ENCODE data around the gene AKR1C8. TPM values are rescaled to one million over a fixed set of nuclear protein-coding genes. Genes with fewer than 3 reads are reported as not detected.
"Not testable (repeated sequence)": the region's sequence is repeated elsewhere in the genome, so short reads cannot be mapped to it uniquely, and the experiment has no call there.

The AKR1C8 gene
- total RNA-seq, 1 experiment from 2014 or later: not detected

DNA sequence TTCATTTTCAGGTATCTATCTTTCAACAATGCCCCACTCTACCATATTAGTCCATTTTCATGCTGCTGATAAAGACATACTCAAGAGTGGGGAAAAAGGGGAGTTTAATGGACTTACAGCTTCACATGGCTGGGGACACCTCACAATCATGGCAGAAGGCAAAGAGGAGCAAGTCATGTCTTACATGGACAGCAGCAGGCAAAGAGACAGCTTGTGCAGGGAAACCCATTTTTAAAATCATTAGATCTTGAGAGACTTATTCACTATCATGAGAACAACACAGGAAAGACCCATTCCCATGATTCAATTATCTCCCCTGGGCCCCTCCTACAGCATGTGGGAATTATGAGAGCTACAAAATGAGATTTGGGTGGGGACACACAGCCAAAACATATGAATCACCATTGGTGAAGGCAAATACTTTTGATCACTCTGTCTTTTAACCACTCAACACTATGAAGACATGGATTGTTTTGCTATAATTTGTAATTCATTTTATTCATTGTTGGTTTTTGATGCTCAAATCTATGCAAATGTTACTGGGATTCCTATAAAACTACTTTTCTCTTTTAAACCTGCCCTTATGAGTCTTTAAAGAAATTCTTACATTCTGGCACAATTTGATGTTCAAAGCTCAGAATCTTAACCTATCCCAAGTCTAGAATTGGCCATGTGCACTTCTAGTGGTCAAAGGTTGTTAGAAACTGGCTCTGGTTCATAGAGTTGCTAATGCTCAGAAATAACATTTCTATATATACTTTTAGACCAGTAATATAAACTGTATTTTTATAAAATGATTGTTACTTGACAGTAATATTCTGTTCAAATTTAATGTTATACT is 27.0 kb upstream of the AKR1C8 start:
- ChIA-PET POLR2A (no interaction called here), CTCF (interaction anchor here (0.6 kb wide), 1 partner anchor 1432 kb away, joined by 4 read pairs; no protein-coding TSS in a partner anchor)
- H3K36me3 Mint-ChIP-seq (ENCODE audit: insufficient read depth, unreplicated experiment): no peaks in the 10 kb centered on the region
- no peaks in the 10 kb centered on the region for H3K4me1 Mint-ChIP-seq (ENCODE audit: insufficient read depth, unreplicated experiment)
- H3K27ac Mint-ChIP-seq (ENCODE audit: low read depth, unreplicated experiment): no peak overlapping the region
- TF ChIP-seq, protein P1, sequence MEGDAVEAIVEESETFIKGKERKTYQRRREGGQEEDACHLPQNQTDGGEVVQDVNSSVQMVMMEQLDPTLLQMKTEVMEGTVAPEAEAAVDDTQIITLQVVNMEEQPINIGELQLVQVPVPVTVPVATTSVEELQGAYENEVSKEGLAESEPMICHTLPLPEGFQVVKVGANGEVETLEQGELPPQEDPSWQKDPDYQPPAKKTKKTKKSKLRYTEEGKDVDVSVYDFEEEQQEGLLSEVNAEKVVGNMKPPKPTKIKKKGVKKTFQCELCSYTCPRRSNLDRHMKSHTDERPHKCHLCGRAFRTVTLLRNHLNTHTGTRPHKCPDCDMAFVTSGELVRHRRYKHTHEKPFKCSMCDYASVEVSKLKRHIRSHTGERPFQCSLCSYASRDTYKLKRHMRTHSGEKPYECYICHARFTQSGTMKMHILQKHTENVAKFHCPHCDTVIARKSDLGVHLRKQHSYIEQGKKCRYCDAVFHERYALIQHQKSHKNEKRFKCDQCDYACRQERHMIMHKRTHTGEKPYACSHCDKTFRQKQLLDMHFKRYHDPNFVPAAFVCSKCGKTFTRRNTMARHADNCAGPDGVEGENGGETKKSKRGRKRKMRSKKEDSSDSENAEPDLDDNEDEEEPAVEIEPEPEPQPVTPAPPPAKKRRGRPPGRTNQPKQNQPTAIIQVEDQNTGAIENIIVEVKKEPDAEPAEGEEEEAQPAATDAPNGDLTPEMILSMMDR (IDR thresholded peaks at IDR 0.05; ENCODE audit: unreplicated experiment): no peak
- intact Hi-C loops (cut with micrococcal nuclease): no loop called here
- H3K4me3 Mint-ChIP-seq (ENCODE audit: unreplicated experiment): no peak overlapping the region
- no peak for DNase-seq (ENCODE audit: unreplicated experiment)
- H3K27me3 Mint-ChIP-seq (ENCODE audit: insufficient read depth, unreplicated experiment): no peaks in the 10 kb centered on the region
- BruUV-seq (replicated peaks): no TSS peak
- H3K9me3 Mint-ChIP-seq (ENCODE audit: unreplicated experiment): peaks cover 9% of the 10 kb centered on the region

DNA sequence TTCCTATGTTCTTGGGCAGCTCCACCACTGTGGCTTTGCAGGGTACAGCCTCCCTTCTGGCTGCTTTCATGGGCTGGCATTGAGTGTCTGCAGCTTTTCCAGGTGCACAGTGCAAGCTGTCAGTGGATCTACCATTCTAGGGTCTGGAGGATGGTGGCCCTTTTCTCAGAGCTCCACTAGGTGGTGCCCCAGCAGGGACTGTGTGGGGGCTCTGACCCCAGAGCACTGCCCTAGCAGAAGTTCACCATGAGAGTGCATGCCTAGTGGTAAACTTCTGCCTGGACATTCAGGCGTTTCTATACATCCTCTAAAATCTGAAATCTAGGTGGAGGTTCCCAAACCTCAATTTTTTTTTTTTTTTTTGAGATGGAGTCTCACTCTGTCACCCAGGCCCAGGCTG is 25.3 kb upstream of the AKR1C8 start:
- intact Hi-C loops (cut with micrococcal nuclease); H3K4me3 Mint-ChIP-seq (ENCODE audit: unreplicated experiment); H3K27ac Mint-ChIP-seq (ENCODE audit: low read depth, unreplicated experiment); H3K9me3 Mint-ChIP-seq (ENCODE audit: unreplicated experiment); POLR2A ChIA-PET; DNase-seq (ENCODE audit: unreplicated experiment); H3K36me3 Mint-ChIP-seq (ENCODE audit: insufficient read depth, unreplicated experiment); BruUV-seq (replicated peaks); H3K4me1 Mint-ChIP-seq (ENCODE audit: insufficient read depth, unreplicated experiment); H3K27me3 Mint-ChIP-seq (ENCODE audit: insufficient read depth, unreplicated experiment): not testable (repeated sequence)
- CTCF ChIA-PET: interaction anchor here (1.1 kb wide), 1 partner anchor 9 kb away, joined by 3 read pairs; no protein-coding TSS in a partner anchor

DNA sequence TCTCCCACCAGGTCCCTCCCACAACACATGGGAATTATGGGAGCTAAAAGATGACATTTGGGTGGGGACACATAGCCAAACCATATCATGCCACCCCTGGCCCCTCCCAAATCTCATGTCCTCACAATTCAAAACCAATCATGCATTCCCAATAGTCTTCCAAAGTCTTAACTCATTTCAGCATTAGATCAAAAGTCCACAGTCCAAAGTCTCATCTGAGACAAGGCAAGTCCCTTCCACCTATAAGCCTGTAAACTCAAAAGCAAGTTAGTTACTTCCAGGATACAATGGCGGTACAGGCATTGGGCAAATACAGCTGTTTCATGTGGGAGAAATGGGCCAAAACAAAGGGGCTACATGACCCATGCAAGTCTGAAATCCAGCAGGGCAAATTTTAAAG is 24.8 kb upstream of the AKR1C8 start:
- POLR2A ChIA-PET; H3K27ac Mint-ChIP-seq (ENCODE audit: low read depth, unreplicated experiment); H3K36me3 Mint-ChIP-seq (ENCODE audit: insufficient read depth, unreplicated experiment); intact Hi-C loops (cut with micrococcal nuclease); H3K9me3 Mint-ChIP-seq (ENCODE audit: unreplicated experiment); H3K4me3 Mint-ChIP-seq (ENCODE audit: unreplicated experiment); BruUV-seq (replicated peaks); H3K4me1 Mint-ChIP-seq (ENCODE audit: insufficient read depth, unreplicated experiment); DNase-seq (ENCODE audit: unreplicated experiment); H3K27me3 Mint-ChIP-seq (ENCODE audit: insufficient read depth, unreplicated experiment): not testable (repeated sequence)
- CTCF ChIA-PET: interaction anchor here (0.6 to 1.1 kb wide), 2 partner anchors 9 to 25 kb away, joined by 3 read pairs; no protein-coding TSS in a partner anchor

DNA sequence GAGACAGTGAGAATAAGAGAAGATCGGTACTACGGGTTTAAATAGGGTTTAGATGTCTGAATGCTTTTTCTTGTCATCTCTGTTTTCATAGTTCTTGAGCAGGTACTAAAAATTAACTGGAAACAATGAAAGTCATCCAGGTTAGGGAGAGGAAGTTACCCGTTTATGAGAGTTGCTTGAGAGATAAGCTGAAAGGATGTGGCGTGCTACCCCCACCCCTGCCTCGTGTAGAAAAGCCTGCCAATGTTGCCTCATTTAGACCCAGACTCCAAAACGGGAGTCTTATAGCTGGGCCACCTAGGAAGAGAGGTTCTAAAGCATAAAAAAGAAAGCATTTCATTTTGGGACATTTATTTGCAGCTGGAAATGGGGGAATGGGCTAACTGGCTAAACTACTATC is 21.8 kb upstream of the AKR1C8 start:
- ChIA-PET POLR2A (no interaction called here), CTCF (no interaction called here)
- Mint-ChIP-seq H3K27ac (ENCODE audit: low read depth, unreplicated experiment) (no peak overlapping the region), H3K27me3 (ENCODE audit: insufficient read depth, unreplicated experiment) (no peaks in the 10 kb centered on the region), H3K4me1 (ENCODE audit: insufficient read depth, unreplicated experiment) (no peaks in the 10 kb centered on the region), H3K36me3 (ENCODE audit: insufficient read depth, unreplicated experiment) (no peaks in the 10 kb centered on the region), H3K4me3 (ENCODE audit: unreplicated experiment) (no peak overlapping the region), H3K9me3 (ENCODE audit: unreplicated experiment) (peaks cover 15% of the 10 kb centered on the region)
- BruUV-seq (replicated peaks): no TSS peak
- TF ChIP-seq, protein P1 (IDR thresholded peaks at IDR 0.05; ENCODE audit: unreplicated experiment): no peak
- no peak for DNase-seq (ENCODE audit: unreplicated experiment)
- intact Hi-C loops (cut with micrococcal nuclease): no loop called here

DNA sequence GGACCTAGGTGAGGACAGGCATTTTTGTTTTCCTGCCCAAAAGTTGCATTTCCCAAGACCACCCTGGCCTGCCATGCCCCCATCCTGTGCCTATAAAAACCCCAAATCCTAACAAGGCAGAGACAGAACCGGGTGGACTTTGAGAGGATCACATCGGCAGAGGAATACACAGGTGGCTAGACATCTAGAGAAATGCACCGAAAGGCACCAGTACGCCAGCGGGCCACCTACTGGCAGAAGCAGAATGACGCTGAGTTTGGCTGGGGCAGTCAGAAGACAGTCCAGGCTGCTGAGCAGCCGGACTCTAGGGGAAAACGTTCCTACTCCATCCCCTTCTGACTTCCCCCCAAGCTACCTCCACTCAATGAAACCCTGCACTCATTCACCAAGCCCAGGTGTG is 14.4 kb upstream of the AKR1C8 start:
- DNase-seq (ENCODE audit: unreplicated experiment): no peak
- POLR2A ChIA-PET: no interaction called here
- BruUV-seq (replicated peaks): no TSS peak
- no peaks in the 10 kb centered on the region for H3K36me3 Mint-ChIP-seq (ENCODE audit: insufficient read depth, unreplicated experiment)
- intact Hi-C loops (cut with micrococcal nuclease): no loop called here
- H3K4me3 Mint-ChIP-seq (ENCODE audit: unreplicated experiment): no peak overlapping the region
- no peak overlapping the region for H3K27ac Mint-ChIP-seq (ENCODE audit: low read depth, unreplicated experiment)
- TF ChIP-seq, protein P1 (IDR thresholded peaks at IDR 0.05; ENCODE audit: unreplicated experiment): no peak
- CTCF ChIA-PET: no interaction called here
- H3K9me3 Mint-ChIP-seq (ENCODE audit: unreplicated experiment): peaks cover 8% of the 10 kb centered on the region
- no peaks in the 10 kb centered on the region for H3K4me1 Mint-ChIP-seq (ENCODE audit: insufficient read depth, unreplicated experiment)
- no peaks in the 10 kb centered on the region for H3K27me3 Mint-ChIP-seq (ENCODE audit: insufficient read depth, unreplicated experiment)

Data from MCF 10A (cell line).